Neural progenitor cell (in vitro differentiated cells): ENCODE measurements around the gene PLD5.

ENCODE experiments used
- EZH2 ChIP-seq: fragments of 200-600 bp; sonication (generic); IDR thresholded peaks from 2 replicates; pipeline ENCODE4 v1.6.1; 2017; ENCODE audit warnings: antibody characterized with exemption, mild to moderate bottlenecking, moderate library complexity
- EZH2phosphoT487 ChIP-seq: fragments of 200-600 bp; sonication (generic); IDR thresholded peaks from 2 replicates; pipeline ENCODE4 v1.6.1; 2017; ENCODE audit warnings: antibody characterized with exemption
- TF ChIP-seq, protein P1 (sequence below): fragments of 200-600 bp; sonication (generic); IDR thresholded peaks from 2 replicates; pipeline ENCODE4 v1.5.1; 2017; ENCODE audit warnings: antibody characterized with exemption, mild to moderate bottlenecking

DNA sequence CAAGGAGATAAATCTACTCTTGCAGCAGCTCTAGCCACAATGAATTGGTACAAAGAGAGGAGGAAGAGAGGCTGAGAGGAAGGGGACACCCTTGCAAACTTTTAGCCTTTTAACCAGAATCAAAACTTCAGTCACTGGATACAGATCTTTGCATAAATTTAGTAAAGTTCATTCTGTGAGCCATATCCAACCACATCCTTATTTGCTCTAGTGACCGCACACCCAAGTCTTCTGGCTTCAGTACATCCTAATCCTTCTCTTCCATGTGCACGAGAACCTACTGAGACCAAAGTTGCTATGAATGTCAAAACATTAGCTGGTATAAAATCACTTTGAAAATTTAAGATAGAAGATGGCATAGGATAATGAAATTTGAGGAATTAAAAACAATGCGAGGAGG is 21.9 kb upstream of the PLD5 start:
- TF ChIP-seq, protein P1, sequence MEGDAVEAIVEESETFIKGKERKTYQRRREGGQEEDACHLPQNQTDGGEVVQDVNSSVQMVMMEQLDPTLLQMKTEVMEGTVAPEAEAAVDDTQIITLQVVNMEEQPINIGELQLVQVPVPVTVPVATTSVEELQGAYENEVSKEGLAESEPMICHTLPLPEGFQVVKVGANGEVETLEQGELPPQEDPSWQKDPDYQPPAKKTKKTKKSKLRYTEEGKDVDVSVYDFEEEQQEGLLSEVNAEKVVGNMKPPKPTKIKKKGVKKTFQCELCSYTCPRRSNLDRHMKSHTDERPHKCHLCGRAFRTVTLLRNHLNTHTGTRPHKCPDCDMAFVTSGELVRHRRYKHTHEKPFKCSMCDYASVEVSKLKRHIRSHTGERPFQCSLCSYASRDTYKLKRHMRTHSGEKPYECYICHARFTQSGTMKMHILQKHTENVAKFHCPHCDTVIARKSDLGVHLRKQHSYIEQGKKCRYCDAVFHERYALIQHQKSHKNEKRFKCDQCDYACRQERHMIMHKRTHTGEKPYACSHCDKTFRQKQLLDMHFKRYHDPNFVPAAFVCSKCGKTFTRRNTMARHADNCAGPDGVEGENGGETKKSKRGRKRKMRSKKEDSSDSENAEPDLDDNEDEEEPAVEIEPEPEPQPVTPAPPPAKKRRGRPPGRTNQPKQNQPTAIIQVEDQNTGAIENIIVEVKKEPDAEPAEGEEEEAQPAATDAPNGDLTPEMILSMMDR: no peak
- TF ChIP-seq EZH2phosphoT487: no peak
- no peak for TF ChIP-seq EZH2
